GM18951 (cell line): ENCODE data around the gene CPE.
"Not testable (repeated sequence)": the region's sequence is repeated elsewhere in the genome, so short reads cannot be mapped to it uniquely, and the experiment has no call there.

ENCODE experiments used
- POLR2A ChIP-seq: IDR thresholded peaks from 4 replicates; pipeline ENCODE4 v1.6.1; 2011; ENCODE audit warnings: mild to moderate bottlenecking; ENCODE audit not compliant: insufficient read length, insufficient read depth; ENCODE audit errors: extremely low read depth
- in situ Hi-C: fragments of 300-500 bp; cut with MboI; formaldehyde crosslinking; loops from one replicate; pipeline ENCODE4 v1.12.0; 2022; ENCODE audit warnings: low sequenced_read_pairs, mixed read lengths, inconsistent platforms; ENCODE audit not compliant: unreplicated experiment

CPE gene

DNA sequence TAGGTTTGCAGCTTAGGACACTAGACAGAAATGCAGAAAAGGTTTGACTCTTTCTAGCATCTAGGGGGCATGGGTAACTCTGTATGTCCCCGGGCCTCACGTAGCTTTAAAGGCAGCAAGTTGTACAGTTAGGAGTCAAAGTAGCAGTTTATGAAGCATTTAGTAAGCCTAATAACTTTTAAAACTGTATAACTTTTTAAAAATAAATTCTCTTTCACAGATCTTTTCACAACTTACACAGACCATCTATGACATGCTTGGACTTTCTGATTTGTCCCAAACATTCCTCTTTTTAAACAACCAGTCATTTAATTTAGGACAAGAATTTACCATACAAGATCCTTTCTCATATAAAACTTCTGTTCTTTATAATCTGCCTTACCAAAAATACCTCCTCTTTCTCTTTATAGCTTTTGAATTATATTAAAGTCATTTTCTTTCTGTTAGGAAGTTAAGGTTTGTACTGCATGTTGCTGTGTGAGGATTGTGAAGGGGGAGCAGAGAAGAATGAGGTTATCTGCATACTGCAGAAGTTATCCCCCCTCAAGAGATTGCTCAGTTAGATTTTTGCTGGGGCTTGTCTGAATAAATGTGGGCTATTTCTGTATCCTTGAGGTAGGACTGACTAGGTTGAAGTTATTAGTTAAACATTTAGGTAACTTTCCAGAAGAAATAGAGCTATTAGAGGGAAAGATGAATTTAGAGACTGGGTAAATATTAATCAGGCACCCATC lies 94.3 kb downstream of the CPE start:
- in situ Hi-C loops, result no loop called here
- TF ChIP-seq POLR2A, result no peak

GRCh38 chr4:165474784-165475705 lies 96.2 kb downstream of the CPE start:
- TF ChIP-seq POLR2A, result no peak
- in situ Hi-C loops, result no loop called here

GRCh38 chr4:165475706-165476070 lies 96.9 kb downstream of the CPE start:
- no peak for TF ChIP-seq POLR2A
- in situ Hi-C loops, result no loop called here

- no peak for TF ChIP-seq POLR2A
- in situ Hi-C loops, result no loop called here
Measured at GRCh38 chr4:165476214-165477098, 97.6 kb downstream of the CPE start.

DNA sequence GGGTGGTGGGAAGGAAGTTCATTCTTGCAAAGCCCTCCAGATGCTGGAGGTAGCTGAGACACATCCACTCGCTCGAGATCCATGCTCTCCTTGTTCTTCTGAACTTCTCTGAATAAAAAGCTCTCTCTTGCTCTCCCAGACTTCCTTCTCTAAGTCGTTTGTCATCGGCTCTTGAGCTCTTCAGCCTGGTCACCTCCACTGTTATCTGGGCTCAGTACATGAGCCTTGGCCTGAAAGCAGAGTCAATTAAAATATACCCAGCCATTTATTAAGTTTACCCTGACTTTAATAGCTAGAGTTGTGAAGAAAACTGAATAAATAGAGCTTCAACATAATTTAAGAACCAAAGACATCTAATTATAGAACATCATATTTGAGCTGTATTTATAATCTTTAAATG lies 99.0 kb downstream of the CPE start:
- in situ Hi-C loops, result no loop called here
- no peak for TF ChIP-seq POLR2A

- no peak for TF ChIP-seq POLR2A
- in situ Hi-C loops, result no loop called here
Measured at GRCh38 chr4:165478260-165478659, 99.5 kb downstream of the CPE start.

- no peak for TF ChIP-seq POLR2A
- in situ Hi-C loops, result no loop called here
Measured at GRCh38 chr4:165481053-165481835, 102.4 kb downstream of the CPE start.

DNA sequence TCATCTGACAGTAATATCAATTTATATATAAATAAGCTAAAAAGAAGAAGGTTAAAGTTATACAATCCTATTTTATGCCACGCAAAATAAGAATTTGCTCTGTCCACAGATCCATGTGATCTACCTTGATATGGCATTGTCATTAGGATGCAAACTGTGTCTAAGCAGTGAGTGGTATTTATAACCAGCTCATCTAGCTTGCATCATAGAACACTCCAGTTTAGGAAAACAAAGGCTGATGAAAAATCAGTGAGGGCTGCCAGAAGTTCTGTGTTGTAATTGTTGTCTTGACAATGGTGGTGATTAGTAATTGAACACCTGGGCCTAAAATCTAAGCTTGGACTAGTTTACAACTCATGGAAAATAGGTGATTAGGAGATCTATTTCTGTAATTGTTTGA lies 111.0 kb downstream of the CPE start:
- in situ Hi-C loops, result no loop called here
- no peak for TF ChIP-seq POLR2A

- in situ Hi-C loops, result not testable (repeated sequence)
Measured at GRCh38 chr4:165492583-165492982, 113.8 kb downstream of the CPE start.

DNA sequence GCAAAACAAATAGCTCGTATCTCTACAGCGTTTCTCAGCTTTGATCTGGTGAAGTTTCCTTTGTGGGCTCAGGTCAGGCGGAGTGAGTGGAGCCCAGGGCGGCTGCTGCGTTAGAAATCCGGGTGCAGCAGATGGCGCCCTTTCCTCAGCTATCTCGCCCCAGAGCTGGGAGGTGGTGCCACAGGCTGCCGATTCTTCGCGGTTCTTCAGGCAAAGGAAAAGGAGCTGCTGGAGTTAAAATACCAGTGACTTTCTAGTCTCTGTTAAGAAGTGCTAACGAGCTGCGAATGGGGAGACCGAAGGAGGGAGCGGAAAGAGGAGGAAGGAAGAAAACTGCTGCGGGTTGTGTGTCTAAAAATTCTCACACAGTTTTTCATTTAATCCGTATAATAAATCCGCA lies 114.6 kb downstream of the CPE start:
- in situ Hi-C loops, result no loop called here

GRCh38 chr4:165502916-165503907 lies 124.4 kb downstream of the CPE start:
- in situ Hi-C loops, result no loop called here

More for the DNA sequence above, 114.6 kb downstream of the CPE start:
- no peak for TF ChIP-seq POLR2A

More at GRCh38 chr4:165502916-165503907, 124.4 kb downstream of the CPE start:
- TF ChIP-seq POLR2A, result no peak
